K562 (cell line): Measurements from ENCODE around the gene CAPN5. TPM values are rescaled to one million over a fixed set of nuclear protein-coding genes. Genes with fewer than 3 reads are reported as not detected.

Experiments
- C11orf30 ChIP-seq: fragments of 450-650 bp; IDR thresholded peaks from 2 replicates; pipeline ENCODE4 v1.6.1; 2016; ENCODE audit warnings: low read depth, mild to moderate bottlenecking
- CC2D1A ChIP-seq: fragments of 450-650 bp; IDR thresholded peaks from 2 replicates; pipeline ENCODE4 v1.6.1; 2017; ENCODE audit warnings: mild to moderate bottlenecking
- CTCF ChIP-seq, 3 experiments: IDR thresholded peaks in 2 of 3; conservative IDR thresholded peaks in 1 of 3; 2 replicates each; pipeline ENCODE4 v1.5.1; 2011 to 2012; ENCODE audit warnings: low read length in 3 of 3, mild to moderate bottlenecking in 3 of 3, control low read depth in 2 of 3, improper control_type of control experiment in 1 of 3, inconsistent platforms in 1 of 3, low read depth in 1 of 3, mixed read lengths in 1 of 3, moderate library complexity in 1 of 3; ENCODE audit not compliant: insufficient read depth in 2 of 3
- ESRRB ChIP-seq: fragments of 250-450 bp; sonication (Bioruptor Pico); IDR thresholded peaks from 2 replicates; pipeline ENCODE4 v1.5.0; 2020; ENCODE audit warnings: mild to moderate bottlenecking, moderate library complexity, borderline replicate concordance
- FOSL1 ChIP-seq: fragments of 200-800 bp; sonication (Bioruptor generic); conservative IDR thresholded peaks from 2 replicates; pipeline ENCODE4 v1.6.1; 2016; ENCODE audit warnings: missing genetic modification characterization, missing compliant biosample characterization
- HSF4 ChIP-seq: fragments of 250-450 bp; sonication (Bioruptor Pico); IDR thresholded peaks from 2 replicates; pipeline ENCODE4 v2.1.2; 2022; ENCODE audit warnings: mild to moderate bottlenecking, moderate library complexity, borderline replicate concordance
- MEIS2 ChIP-seq: fragments of 450-650 bp; IDR thresholded peaks from 2 replicates; pipeline ENCODE4 v1.6.1; 2014; ENCODE audit warnings: mild to moderate bottlenecking; ENCODE audit not compliant: partially characterized antibody
- NELFE ChIP-seq: IDR thresholded peaks from 2 replicates; pipeline ENCODE4 v1.6.1; 2011; ENCODE audit warnings: mild to moderate bottlenecking; ENCODE audit not compliant: insufficient read depth, insufficient read length
- NR2C1 ChIP-seq, 2 experiments: fragments of 450-650 bp; IDR thresholded peaks; 2 replicates each; pipeline ENCODE4 v1.6.1; 2017; ENCODE audit warnings: mild to moderate bottlenecking in 2 of 2, antibody characterized with exemption in 1 of 2, inconsistent platforms in 1 of 2, missing compliant biosample characterization in 1 of 2, missing genetic modification characterization in 1 of 2
- PML ChIP-seq: IDR thresholded peaks from 2 replicates; pipeline ENCODE4 v1.6.1; 2012; ENCODE audit warnings: low read length, inconsistent platforms
- RFX5 ChIP-seq: IDR thresholded peaks from 2 replicates; pipeline ENCODE4 v1.6.1; 2011; ENCODE audit warnings: low read depth, mild to moderate bottlenecking, improper control_type of control experiment, low read length
- SMARCA5 ChIP-seq: fragments of 450-650 bp; IDR thresholded peaks from 2 replicates; pipeline ENCODE4 v1.6.1; 2016
- SP1 ChIP-seq: sonication (generic); formaldehyde crosslinking; IDR thresholded peaks from 2 replicates; pipeline ENCODE4 v1.8.1; 2022; ENCODE audit warnings: mild to moderate bottlenecking, missing genetic modification reagents
- STAG1 ChIP-seq: sonication (generic); formaldehyde crosslinking; IDR thresholded peaks from 2 replicates; pipeline ENCODE4 v1.5.0; 2020; ENCODE audit warnings: missing genetic modification reagents, borderline replicate concordance
- SUPT5H ChIP-seq: fragments of 450-650 bp; IDR thresholded peaks from 2 replicates; pipeline ENCODE4 v1.6.1; 2016
- XRCC4 ChIP-seq: IDR thresholded peaks from one replicate; pipeline ENCODE4 v1.6.1; 2011; ENCODE audit not compliant: insufficient read depth, insufficient read length; ENCODE audit errors: extremely low read depth
- ZNF140 ChIP-seq: fragments of 250-450 bp; sonication (Bioruptor Pico); IDR thresholded peaks from 2 replicates; pipeline ENCODE4 v1.8.0; 2021; ENCODE audit warnings: moderate library complexity, mild to moderate bottlenecking, inconsistent platforms
- ZNF232 ChIP-seq: sonication (generic); formaldehyde crosslinking; IDR thresholded peaks from 2 replicates; pipeline ENCODE4 v1.8.0; 2022; ENCODE audit warnings: mild to moderate bottlenecking, missing genetic modification reagents
- ZNF785 ChIP-seq: fragments of 250-450 bp; sonication (Bioruptor Pico); IDR thresholded peaks from 2 replicates; pipeline ENCODE4 v1.4.0; 2020; ENCODE audit warnings: mild to moderate bottlenecking
- polyA plus RNA-seq, 8 experiments: library from polyadenylated mRNA; depleted of rRNA in 4 of 8; stranded (reverse) in 5 of 8; unstranded in 3 of 8; fragments of >200 nt; fragmentation: Nextera tagmentation in 2 of 8; fragmentation: Illumina TruSeq in 1 of 8; extraction: Ambion mirVana in 2 of 8; extraction: Trizol in 1 of 8; gene quantifications; 2 replicates each; pipeline versions ENCODE4 v1.2.1 to v1.2.3, GENCODE V29; 2011 to 2014; ENCODE audit warnings: inconsistent platforms in 1 of 8, missing spikeins in 1 of 8
- total RNA-seq, 7 experiments: library from RNA; depleted of rRNA in 6 of 7; stranded (reverse); fragments of >200 nt in 6 of 7; fragmentation: Illumina TruSeq in 2 of 7; extraction: Trizol in 2 of 7; gene quantifications; 2 replicates each; pipeline versions ENCODE4 v1.2.1 to v1.2.3, GENCODE V29; 2011 to 2021; ENCODE audit warnings: low replicate concordance in 1 of 7
- TF ChIP-seq, protein P1 (sequence below), 2 experiments: fragments of 450-650 bp; IDR thresholded peaks; 2 replicates each; pipeline ENCODE4 v1.6.1; 2016
- TF ChIP-seq, protein P2 (sequence below): fragments of 250-450 bp; sonication (Bioruptor Pico); IDR thresholded peaks from 2 replicates; pipeline ENCODE4 v1.4.0; 2020; ENCODE audit warnings: mild to moderate bottlenecking, moderate library complexity
- TF ChIP-seq, protein P3 (sequence below): IDR thresholded peaks from 3 replicates; pipeline ENCODE4 v1.6.1; 2011; ENCODE audit warnings: borderline replicate concordance, mild to moderate bottlenecking, moderate library complexity; ENCODE audit not compliant: insufficient read length; ENCODE audit errors: extremely low read depth

CAPN5 gene
- total and polyA plus RNA-seq, 9 of the 15 experiments (the other 6 are each of a cell fraction or from before 2014, with no cell fraction given), result 0.04 to 0.44 (median 0.14) TPM; not detected in 2

DNA sequence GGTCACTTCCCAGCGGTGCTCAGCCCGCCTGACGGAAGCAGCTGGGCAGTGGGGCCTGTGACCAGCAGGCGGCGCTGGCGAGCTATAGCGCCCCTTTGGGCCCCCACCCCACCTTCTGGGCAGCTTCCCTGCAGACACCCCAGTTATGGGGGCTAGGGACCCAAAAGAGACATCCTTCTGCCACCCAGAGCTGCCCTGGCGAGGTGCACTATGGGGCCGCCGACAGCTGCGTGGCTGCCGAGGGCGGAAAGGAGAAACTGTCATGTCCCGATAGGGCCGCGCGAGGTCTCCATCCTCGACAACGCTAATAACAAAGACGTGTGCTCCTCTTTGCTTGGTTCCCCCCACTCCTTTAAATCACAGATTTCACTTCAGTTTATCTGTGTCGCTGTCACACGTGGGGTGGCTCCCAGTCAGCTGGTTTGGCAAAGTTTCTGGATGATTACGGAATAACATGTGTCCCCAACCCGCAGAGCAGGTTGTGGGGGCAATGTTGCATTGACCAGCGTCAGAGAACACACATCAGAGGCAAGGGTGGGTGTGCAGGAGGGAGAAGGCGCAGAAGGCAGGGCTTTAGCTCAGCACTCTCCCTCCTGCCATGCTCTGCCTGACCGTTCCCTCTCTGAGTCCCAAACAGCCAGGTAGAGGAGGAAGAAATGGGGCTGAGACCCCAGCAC is 60.6 kb downstream of the CAPN5 start (continued):
- TF ChIP-seq, protein P1, sequence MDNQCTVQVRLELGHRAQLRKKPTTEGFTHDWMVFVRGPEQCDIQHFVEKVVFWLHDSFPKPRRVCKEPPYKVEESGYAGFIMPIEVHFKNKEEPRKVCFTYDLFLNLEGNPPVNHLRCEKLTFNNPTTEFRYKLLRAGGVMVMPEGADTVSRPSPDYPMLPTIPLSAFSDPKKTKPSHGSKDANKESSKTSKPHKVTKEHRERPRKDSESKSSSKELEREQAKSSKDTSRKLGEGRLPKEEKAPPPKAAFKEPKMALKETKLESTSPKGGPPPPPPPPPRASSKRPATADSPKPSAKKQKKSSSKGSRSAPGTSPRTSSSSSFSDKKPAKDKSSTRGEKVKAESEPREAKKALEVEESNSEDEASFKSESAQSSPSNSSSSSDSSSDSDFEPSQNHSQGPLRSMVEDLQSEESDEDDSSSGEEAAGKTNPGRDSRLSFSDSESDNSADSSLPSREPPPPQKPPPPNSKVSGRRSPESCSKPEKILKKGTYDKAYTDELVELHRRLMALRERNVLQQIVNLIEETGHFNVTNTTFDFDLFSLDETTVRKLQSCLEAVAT (IDR thresholded peaks at IDR 0.05), result 0 out of 4 replicates have a peak, but pooled peaks of 1 of the 2 experiments have one; percentile 41
- TF ChIP-seq STAG1 (CRISPR knock-in tag) (peak; percentile 79; the same call in 1 of the 2 replicates), HSF4 (CRISPR knock-in tag) (no peak), ZNF140 (no peak), C11orf30 (no peak), ESRRB (no peak), PML (no peak), CC2D1A (peak; percentile 72), CTCF (IDR thresholded peaks at IDR 0.05 in 2 of 3, conservative IDR thresholded peaks at IDR 0.05 in 1 of 3; ENCODE audit: insufficient read depth in 2 of 3, low read depth in 1 of 3, low read length in 3 of 3) (peak; percentile 97 to 99 (median 98)), FOSL1 (tag) (no peak), XRCC4 (no peak), RFX5 (no peak), SMARCA5 (no peak), NELFE (no peak), SP1 (no peak), SUPT5H (no peak), ZNF232 (CRISPR knock-in tag) (no peak), NR2C1 (IDR thresholded peaks at IDR 0.05) (no peak), NR2C1 (tag; IDR thresholded peaks at IDR 0.05) (no peak), MEIS2 (no peak), ZNF785 (no peak)
- TF ChIP-seq, protein P2, sequence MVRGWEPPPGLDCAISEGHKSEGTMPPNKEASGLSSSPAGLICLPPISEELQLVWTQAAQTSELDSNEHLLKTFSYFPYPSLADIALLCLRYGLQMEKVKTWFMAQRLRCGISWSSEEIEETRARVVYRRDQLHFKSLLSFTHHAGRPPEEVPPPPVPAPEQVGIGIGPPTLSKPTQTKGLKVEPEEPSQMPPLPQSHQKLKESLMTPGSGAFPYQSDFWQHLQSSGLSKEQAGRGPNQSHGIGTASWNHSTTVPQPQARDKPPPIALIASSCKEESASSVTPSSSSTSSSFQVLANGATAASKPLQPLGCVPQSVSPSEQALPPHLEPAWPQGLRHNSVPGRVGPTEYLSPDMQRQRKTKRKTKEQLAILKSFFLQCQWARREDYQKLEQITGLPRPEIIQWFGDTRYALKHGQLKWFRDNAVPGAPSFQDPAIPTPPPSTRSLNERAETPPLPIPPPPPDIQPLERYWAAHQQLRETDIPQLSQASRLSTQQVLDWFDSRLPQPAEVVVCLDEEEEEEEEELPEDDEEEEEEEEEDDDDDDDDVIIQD (CRISPR knock-in tag), result no peak
- TF ChIP-seq, protein P3, sequence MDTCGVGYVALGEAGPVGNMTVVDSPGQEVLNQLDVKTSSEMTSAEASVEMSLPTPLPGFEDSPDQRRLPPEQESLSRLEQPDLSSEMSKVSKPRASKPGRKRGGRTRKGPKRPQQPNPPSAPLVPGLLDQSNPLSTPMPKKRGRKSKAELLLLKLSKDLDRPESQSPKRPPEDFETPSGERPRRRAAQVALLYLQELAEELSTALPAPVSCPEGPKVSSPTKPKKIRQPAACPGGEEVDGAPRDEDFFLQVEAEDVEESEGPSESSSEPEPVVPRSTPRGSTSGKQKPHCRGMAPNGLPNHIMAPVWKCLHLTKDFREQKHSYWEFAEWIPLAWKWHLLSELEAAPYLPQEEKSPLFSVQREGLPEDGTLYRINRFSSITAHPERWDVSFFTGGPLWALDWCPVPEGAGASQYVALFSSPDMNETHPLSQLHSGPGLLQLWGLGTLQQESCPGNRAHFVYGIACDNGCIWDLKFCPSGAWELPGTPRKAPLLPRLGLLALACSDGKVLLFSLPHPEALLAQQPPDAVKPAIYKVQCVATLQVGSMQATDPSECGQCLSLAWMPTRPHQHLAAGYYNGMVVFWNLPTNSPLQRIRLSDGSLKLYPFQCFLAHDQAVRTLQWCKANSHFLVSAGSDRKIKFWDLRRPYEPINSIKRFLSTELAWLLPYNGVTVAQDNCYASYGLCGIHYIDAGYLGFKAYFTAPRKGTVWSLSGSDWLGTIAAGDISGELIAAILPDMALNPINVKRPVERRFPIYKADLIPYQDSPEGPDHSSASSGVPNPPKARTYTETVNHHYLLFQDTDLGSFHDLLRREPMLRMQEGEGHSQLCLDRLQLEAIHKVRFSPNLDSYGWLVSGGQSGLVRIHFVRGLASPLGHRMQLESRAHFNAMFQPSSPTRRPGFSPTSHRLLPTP, result no peak
